ENCODE measurements around the gene PCDHGA1. TPM values are rescaled to one million over a fixed set of nuclear protein-coding genes. Genes with fewer than 3 reads are reported as not detected.

The PCDHGA1 gene
- total RNA-seq, 1 donor from 2014 or later = 0.17 TPM

Other genes with a start within 250 kb of the PCDHGA1 start
- 0.07 TPM in 1 of 2 replicates, not detected in the other for gene PCDHB2, start 235.9 kb upstream of the PCDHGA1 start, total RNA-seq
- gene PCDHB3, start 230.0 kb upstream of the PCDHGA1 start, total RNA-seq = not detected in 2 replicates
- gene PCDHB4, start 208.7 kb upstream of the PCDHGA1 start, total RNA-seq = not detected in 2 replicates
- gene PCDHB5, start 195.3 kb upstream of the PCDHGA1 start, total RNA-seq = not detected in 2 replicates
- gene PCDHB6, start 180.5 kb upstream of the PCDHGA1 start, total RNA-seq = not detected in 2 replicates
- not detected in 2 replicates for gene PCDHB7, start 157.9 kb upstream of the PCDHGA1 start, total RNA-seq
- not detected in 2 replicates for gene PCDHB8, start 152.7 kb upstream of the PCDHGA1 start, total RNA-seq
- not detected in 2 replicates for gene PCDHB16, start 148.1 kb upstream of the PCDHGA1 start, total RNA-seq
- not detected in 2 replicates for gene PCDHB9, start 143.4 kb upstream of the PCDHGA1 start, total RNA-seq
- gene PCDHB10, start 138.2 kb upstream of the PCDHGA1 start, total RNA-seq = not detected in 2 replicates
- gene PCDHB11, start 130.9 kb upstream of the PCDHGA1 start, total RNA-seq = not detected in 2 replicates
- gene PCDHB12, start 121.8 kb upstream of the PCDHGA1 start, total RNA-seq = not detected in 2 replicates
- not detected in 2 replicates for gene PCDHB13, start 116.6 kb upstream of the PCDHGA1 start, total RNA-seq
- not detected in 2 replicates for gene PCDHB14, start 107.2 kb upstream of the PCDHGA1 start, total RNA-seq
- not detected in 2 replicates for gene PCDHB15, start 85.1 kb upstream of the PCDHGA1 start, total RNA-seq
- gene SLC25A2, start 26.5 kb upstream of the PCDHGA1 start, total RNA-seq = 0.44 and 0.56 TPM in 2 replicates
- gene TAF7, start 9.7 kb upstream of the PCDHGA1 start, total RNA-seq = 61.0 and 65.9 TPM in 2 replicates
- gene PCDHGA2, start 8.2 kb downstream of the PCDHGA1 start, total RNA-seq = 0.05 and 0.07 TPM in 2 replicates
- 0.07 and 0.34 TPM in 2 replicates for gene PCDHGA3, start 13.3 kb downstream of the PCDHGA1 start, total RNA-seq
- 0.15 and 0.17 TPM in 2 replicates for gene PCDHGB1, start 19.6 kb downstream of the PCDHGA1 start, total RNA-seq
- 0.74 and 0.98 TPM in 2 replicates for gene PCDHGA4, start 24.5 kb downstream of the PCDHGA1 start, total RNA-seq
- gene PCDHGB2, start 29.5 kb downstream of the PCDHGA1 start, total RNA-seq = 1.0 and 1.3 TPM in 2 replicates
- gene PCDHGA5, start 33.6 kb downstream of the PCDHGA1 start, total RNA-seq = 0.46 and 0.49 TPM in 2 replicates
- gene PCDHGB3, start 39.7 kb downstream of the PCDHGA1 start, total RNA-seq = 0.88 and 1.3 TPM in 2 replicates
- gene PCDHGA6, start 43.4 kb downstream of the PCDHGA1 start, total RNA-seq = 0.44 and 0.80 TPM in 2 replicates
- 0.15 and 0.24 TPM in 2 replicates for gene PCDHGA7, start 52.2 kb downstream of the PCDHGA1 start, total RNA-seq
- gene PCDHGB4, start 57.2 kb downstream of the PCDHGA1 start, total RNA-seq = 0.17 TPM in 2 replicates
- 0.07 and 0.15 TPM in 2 replicates for gene PCDHGA8, start 62.1 kb downstream of the PCDHGA1 start, total RNA-seq
- 0.46 and 0.66 TPM in 2 replicates for gene PCDHGB5, start 67.4 kb downstream of the PCDHGA1 start, total RNA-seq
- gene PCDHGA9, start 72.3 kb downstream of the PCDHGA1 start, total RNA-seq = 0.17 and 0.27 TPM in 2 replicates
- 0.22 and 0.37 TPM in 2 replicates for gene PCDHGB6, start 77.5 kb downstream of the PCDHGA1 start, total RNA-seq
- gene PCDHGA10, start 82.5 kb downstream of the PCDHGA1 start, total RNA-seq = 0.20 and 0.27 TPM in 2 replicates
- 0.07 and 0.29 TPM in 2 replicates for gene PCDHGB7, start 87.2 kb downstream of the PCDHGA1 start, total RNA-seq
- 0.24 and 0.32 TPM in 2 replicates for gene PCDHGA11, start 90.5 kb downstream of the PCDHGA1 start, total RNA-seq
- 0.12 and 0.20 TPM in 2 replicates for gene PCDHGA12, start 100.0 kb downstream of the PCDHGA1 start, total RNA-seq
- gene PCDHGC3, start 145.5 kb downstream of the PCDHGA1 start, total RNA-seq = 0.07 TPM in 1 of 2 replicates, not detected in the other
- gene PCDHGC4, start 154.5 kb downstream of the PCDHGA1 start, total RNA-seq = 0.37 TPM in 1 of 2 replicates, not detected in the other
- gene PCDHGC5, start 158.6 kb downstream of the PCDHGA1 start, total RNA-seq = not detected in 2 replicates